ENCODE data around the gene MSLN. TPM values are rescaled to one million over a fixed set of nuclear protein-coding genes. Genes with fewer than 3 reads are reported as not detected.
A peak's percentile ranks its signal among the peaks of the same experiment; 100 is the strongest.

MSLN gene
- total and polyA plus RNA-seq, 9 of the 15 experiments (the other 6 are each of a cell fraction or from before 2014, with no cell fraction given), result not detected

GRCh38 chr16:778909-779527 lies 18.5 kb downstream of the MSLN start:
- no peaks in the 10 kb centered on the region for H3K9me3 ChIP-seq (replicated peaks; ENCODE audit: control insufficient read depth, insufficient read depth, low read depth, low read length)
- H3K9me1 ChIP-seq (ENCODE audit: control insufficient read depth, insufficient read depth, low read length), result peaks cover 2% of the 10 kb centered on the region
- FAIRE-seq (no peak), DNase-seq (ENCODE audit: extremely low read depth in 1 of 4, low spot score in 3 of 4) (no peak), ATAC-seq (no peak)
- CTCF ChIA-PET (ENCODE audit: low intra/inter-chr PET ratio), result no interaction called here
- H2AFZ ChIP-seq (ENCODE audit: low read depth, low read length), result no peak overlapping the region
- intact Hi-C loops (cut with micrococcal nuclease), result no loop called here
- H3K27ac ChIP-seq (ENCODE audit: extremely low read depth, low read depth, low read length), result no peak overlapping the region
- H3K36me3 ChIP-seq (ENCODE audit: control insufficient read depth, insufficient read depth, low read length), result no peaks in the 10 kb centered on the region
- in situ Hi-C loops (cut with MboI), result no loop called here
- BruUV-seq (replicated peaks), result no TSS peak
- peak overlapping the region in 1 of 2 experiments; percentile 48; a peak in 1 of 4 replicates for H3K9ac ChIP-seq (ENCODE audit: insufficient read depth in 1 of 2, low read depth in 2 of 2, low read length in 2 of 2)
- H3K4me2 ChIP-seq (ENCODE audit: insufficient read depth, low read length), result no peak overlapping the region
- H3K27me3 ChIP-seq (ENCODE audit: control insufficient read depth in 2 of 2, insufficient read depth in 2 of 2, low read length in 2 of 2), result peaks cover 0 to 11% of the 10 kb centered on the region in 2 experiments; a peak in 2 of 5 replicates
- peaks cover 10% of the 10 kb centered on the region for H4K20me1 ChIP-seq (replicated peaks; ENCODE audit: control insufficient read depth, insufficient read depth, low read length)
- WGBS (ENCODE audit: insufficient coverage, low coverage, missing lambda C conversion rate), result 33% methylated on average over 6 of the region's 6 CpGs
- H3K4me3 ChIP-seq, result no peak overlapping the region
- POLR2A ChIA-PET, result no interaction called here
- H3K79me2 ChIP-seq (ENCODE audit: control insufficient read depth, insufficient read depth, low read length), result no peaks in the 10 kb centered on the region
- peaks cover 5 to 76% of the 10 kb centered on the region in 2 experiments; a peak in 3 of 5 replicates for H3K4me1 ChIP-seq (replicated peaks in 1 of 2; ENCODE audit: control insufficient read depth in 2 of 2, insufficient read depth in 2 of 2, low read length in 2 of 2)
- no peak for TF ChIP-seq KDM4B (IDR thresholded peaks at IDR 0.05; ENCODE audit: borderline replicate concordance in 2 of 2, low read depth in 1 of 2)
- TF ChIP-seq MCM7 (IDR thresholded peaks at IDR 0.05), result 0 out of 4 replicates have a peak, but pooled peaks of 1 of the 2 experiments have one; percentile 20
- no peak for TF ChIP-seq KDM5B (IDR thresholded peaks at IDR 0.05; ENCODE audit: insufficient replicate concordance, low read depth, low read length)
- TF ChIP-seq RBM22 (IDR thresholded peaks at IDR 0.05; ENCODE audit: low read depth, low read length, poor library complexity, severe bottlenecking), result no peak
- TF ChIP-seq BRF2 (IDR thresholded peaks at IDR 0.05; ENCODE audit: borderline replicate concordance, insufficient read depth, insufficient read length), result no peak
- TF ChIP-seq, protein P1, sequence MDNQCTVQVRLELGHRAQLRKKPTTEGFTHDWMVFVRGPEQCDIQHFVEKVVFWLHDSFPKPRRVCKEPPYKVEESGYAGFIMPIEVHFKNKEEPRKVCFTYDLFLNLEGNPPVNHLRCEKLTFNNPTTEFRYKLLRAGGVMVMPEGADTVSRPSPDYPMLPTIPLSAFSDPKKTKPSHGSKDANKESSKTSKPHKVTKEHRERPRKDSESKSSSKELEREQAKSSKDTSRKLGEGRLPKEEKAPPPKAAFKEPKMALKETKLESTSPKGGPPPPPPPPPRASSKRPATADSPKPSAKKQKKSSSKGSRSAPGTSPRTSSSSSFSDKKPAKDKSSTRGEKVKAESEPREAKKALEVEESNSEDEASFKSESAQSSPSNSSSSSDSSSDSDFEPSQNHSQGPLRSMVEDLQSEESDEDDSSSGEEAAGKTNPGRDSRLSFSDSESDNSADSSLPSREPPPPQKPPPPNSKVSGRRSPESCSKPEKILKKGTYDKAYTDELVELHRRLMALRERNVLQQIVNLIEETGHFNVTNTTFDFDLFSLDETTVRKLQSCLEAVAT (IDR thresholded peaks at IDR 0.05), result peak; percentile 32 to 64; a peak in 1 of 4 replicates
- TF ChIP-seq ZNF232 (CRISPR knock-in tag; IDR thresholded peaks at IDR 0.05), result no peak
- TF ChIP-seq OTX1 (CRISPR knock-in tag; IDR thresholded peaks at IDR 0.05), result 0 out of 2 replicates have a peak, but pooled peaks have one; percentile 2
- TF ChIP-seq NFIC (IDR thresholded peaks at IDR 0.05), result no peak
- TF ChIP-seq DEAF1 (CRISPR knock-in tag; IDR thresholded peaks at IDR 0.05), result no peak
- no peak for TF ChIP-seq SMAD2 (IDR thresholded peaks at IDR 0.05; ENCODE audit: low read depth, low read length)
- TF ChIP-seq SMC3 (conservative IDR thresholded peaks at IDR 0.05; ENCODE audit: insufficient read depth, low read depth, low read length), result no peak
- no peak for TF ChIP-seq ZNF398 (CRISPR knock-in tag; IDR thresholded peaks at IDR 0.05)
- TF ChIP-seq, protein P2, sequence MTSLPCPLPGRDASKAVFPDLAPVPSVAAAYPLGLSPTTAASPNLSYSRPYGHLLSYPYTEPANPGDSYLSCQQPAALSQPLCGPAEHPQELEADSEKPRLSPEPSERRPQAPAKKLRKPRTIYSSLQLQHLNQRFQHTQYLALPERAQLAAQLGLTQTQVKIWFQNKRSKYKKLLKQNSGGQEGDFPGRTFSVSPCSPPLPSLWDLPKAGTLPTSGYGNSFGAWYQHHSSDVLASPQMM (CRISPR knock-in tag; IDR thresholded peaks at IDR 0.05), result no peak
- no peak for TF ChIP-seq NBN (IDR thresholded peaks at IDR 0.05; ENCODE audit: low read depth)
